ACC112 (cell line): ENCODE results near the gene TMEM89.

Source experiments
- H2AFZ ChIP-seq: fragments of 200-600 bp; sonication (generic); one replicate; pipeline ENCODE4 v1.6.0; 2017; ENCODE audit warnings: antibody characterized with exemption, low read length; ENCODE audit not compliant: unreplicated experiment
- H3K27ac ChIP-seq: fragments of 200-600 bp; sonication (generic); 2 replicates; pipeline ENCODE4 v1.5.1; 2014; ENCODE audit warnings: low read depth, mild to moderate bottlenecking, antibody characterized with exemption, low read length, moderate library complexity
- H3K27me3 ChIP-seq: fragments of 200-600 bp; sonication (generic); 2 replicates; pipeline ENCODE4 v1.6.1; 2014; ENCODE audit warnings: mild to moderate bottlenecking, antibody characterized with exemption, low read length, moderate library complexity, mixed read lengths; ENCODE audit not compliant: insufficient read depth
- H3K36me3 ChIP-seq: fragments of 200-600 bp; sonication (generic); 2 replicates; pipeline ENCODE4 v1.6.1; 2016; ENCODE audit warnings: mild to moderate bottlenecking, antibody characterized with exemption, low read length, moderate library complexity, mixed read lengths; ENCODE audit not compliant: insufficient read depth
- H3K4me1 ChIP-seq: fragments of 200-600 bp; sonication (generic); one replicate; pipeline ENCODE4 v1.6.1; 2016; ENCODE audit warnings: low read length, mixed read lengths; ENCODE audit not compliant: insufficient read depth, unreplicated experiment, control insufficient read depth
- H3K4me3 ChIP-seq: fragments of 200-600 bp; sonication (generic); 2 replicates; pipeline ENCODE4 v1.5.1; 2014; ENCODE audit warnings: mild to moderate bottlenecking, low read depth, low read length
- H3K79me2 ChIP-seq: fragments of 200-600 bp; sonication (generic); one replicate; pipeline ENCODE4 v1.6.0; 2016; ENCODE audit warnings: low read length; ENCODE audit not compliant: control insufficient read depth, unreplicated experiment, insufficient read depth

TMEM89 gene

GRCh38 chr3:48612309-48612708, 9.3 kb downstream of the TMEM89 start:
- Histone ChIP-seq H3K4me1 (peaks cover 23% of the 10 kb centered on the region), H3K79me2 (peaks cover 20% of the 10 kb centered on the region)

DNA sequence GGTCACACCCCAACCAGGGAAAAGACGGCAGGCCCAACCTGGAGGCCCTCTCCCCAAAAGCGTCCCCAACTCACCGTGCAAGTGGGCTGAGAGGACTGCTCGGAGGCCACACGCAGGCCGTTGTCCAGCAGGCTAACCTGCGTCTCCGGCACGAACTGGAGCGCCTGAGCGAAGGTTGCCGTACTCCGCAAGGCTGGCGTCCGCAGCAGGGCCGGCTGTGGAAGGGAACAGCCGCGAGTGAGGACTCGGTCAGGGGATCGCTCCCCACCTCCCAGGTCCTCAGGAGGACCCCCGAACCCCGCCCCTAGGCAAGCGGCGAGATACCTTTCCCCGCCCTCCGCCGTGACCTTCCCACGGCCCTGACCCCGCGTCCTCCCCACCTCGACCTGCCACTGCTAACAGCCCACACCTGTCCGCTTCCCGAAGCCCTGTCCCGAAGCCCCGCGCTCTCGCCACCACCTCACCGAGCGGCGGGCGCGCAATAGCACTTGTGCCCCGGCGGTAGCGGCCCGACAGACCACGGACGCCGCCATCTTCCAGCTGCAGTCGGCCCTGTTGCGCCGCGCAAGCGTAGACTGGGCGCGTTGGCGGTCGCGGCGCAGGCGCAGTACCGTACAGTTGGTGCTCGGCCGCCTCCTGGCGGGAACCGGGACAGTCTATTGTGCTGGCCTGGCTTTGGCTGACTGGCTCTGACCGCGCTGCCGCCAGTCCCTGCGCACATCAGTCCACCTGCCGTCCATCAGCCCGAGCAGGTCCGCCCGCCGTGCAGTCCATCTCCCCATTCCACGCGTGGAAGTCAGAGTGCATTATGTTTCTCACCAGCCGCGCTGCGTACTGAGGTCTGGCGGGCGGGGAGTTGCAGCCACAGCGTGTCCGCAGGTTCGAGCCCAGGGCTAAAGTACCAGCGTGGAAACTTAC, 12.2 kb downstream of the TMEM89 start, which contains the start of gene UQCRC1:
UQCRC1 (minus strand) TSS at position 559 of the 918 bp plus-strand sequence; CDS start at position 533, 26 bp downstream.
- H3K4me3 ChIP-seq = peak within 1 kb of the TSS; percentile 85
- peaks cover 22% of the 10 kb centered on the region for H3K79me2 ChIP-seq
- peaks cover 9% of the 10 kb centered on the region; the same call in 1 of the 2 replicates for H3K36me3 ChIP-seq
- H2AFZ ChIP-seq = peak within 1 kb of the TSS; percentile 16
- no peaks in the 10 kb centered on the region for H3K27me3 ChIP-seq
- peaks cover 17% of the 10 kb centered on the region for H3K4me1 ChIP-seq
- H3K27ac ChIP-seq = peak within 1 kb of the TSS; percentile 1; the same call in 1 of the 2 replicates

More at GRCh38 chr3:48612309-48612708, 9.3 kb downstream of the TMEM89 start:
- no peak overlapping the region for H2AFZ ChIP-seq
- H3K27ac ChIP-seq = no peak overlapping the region
- no peak overlapping the region for H3K4me3 ChIP-seq
- H3K36me3 ChIP-seq = 0 out of 2 replicates have a peak, but pooled peaks cover 4% of the 10 kb centered on the region
- H3K27me3 ChIP-seq = no peaks in the 10 kb centered on the region

DNA sequence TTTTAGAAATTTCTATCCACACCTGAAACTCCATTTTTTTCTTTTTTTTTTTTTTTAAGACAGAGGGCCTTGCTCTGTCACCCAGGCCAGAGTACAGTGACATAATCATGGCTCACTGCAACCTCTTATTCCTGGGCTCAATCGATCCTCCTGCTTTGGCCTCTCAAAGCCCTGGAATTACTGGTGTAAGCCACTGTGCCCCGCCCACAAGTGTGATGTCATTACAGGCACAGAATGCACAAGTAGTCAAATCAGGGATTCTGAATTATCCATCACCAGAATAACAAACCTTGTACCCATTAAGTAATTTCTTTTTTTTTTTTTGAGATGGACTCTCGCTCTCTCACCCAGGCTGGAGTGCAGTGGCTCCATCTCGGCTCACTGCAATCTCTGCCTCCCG, 14.1 kb downstream of the TMEM89 start:
- Histone ChIP-seq H3K4me1 (peaks cover 10% of the 10 kb centered on the region), H3K36me3 (peaks cover 23% of the 10 kb centered on the region; the same call in 1 of the 2 replicates), H2AFZ (no peak overlapping the region), H3K4me3 (no peak overlapping the region), H3K79me2 (peaks cover 22% of the 10 kb centered on the region), H3K27ac (no peak overlapping the region), H3K27me3 (no peaks in the 10 kb centered on the region)

- H3K36me3 ChIP-seq = peaks cover 28% of the 10 kb centered on the region; the same call in 1 of the 2 replicates
- no peak overlapping the region for H2AFZ ChIP-seq
- H3K79me2 ChIP-seq = no peaks in the 10 kb centered on the region
- no peaks in the 10 kb centered on the region for H3K27me3 ChIP-seq
- H3K27ac ChIP-seq = no peak overlapping the region
- peaks cover 26% of the 10 kb centered on the region for H3K4me1 ChIP-seq
- no peak overlapping the region for H3K4me3 ChIP-seq
Measured at GRCh38 chr3:48601622-48601994, 20.0 kb downstream of the TMEM89 start.

DNA sequence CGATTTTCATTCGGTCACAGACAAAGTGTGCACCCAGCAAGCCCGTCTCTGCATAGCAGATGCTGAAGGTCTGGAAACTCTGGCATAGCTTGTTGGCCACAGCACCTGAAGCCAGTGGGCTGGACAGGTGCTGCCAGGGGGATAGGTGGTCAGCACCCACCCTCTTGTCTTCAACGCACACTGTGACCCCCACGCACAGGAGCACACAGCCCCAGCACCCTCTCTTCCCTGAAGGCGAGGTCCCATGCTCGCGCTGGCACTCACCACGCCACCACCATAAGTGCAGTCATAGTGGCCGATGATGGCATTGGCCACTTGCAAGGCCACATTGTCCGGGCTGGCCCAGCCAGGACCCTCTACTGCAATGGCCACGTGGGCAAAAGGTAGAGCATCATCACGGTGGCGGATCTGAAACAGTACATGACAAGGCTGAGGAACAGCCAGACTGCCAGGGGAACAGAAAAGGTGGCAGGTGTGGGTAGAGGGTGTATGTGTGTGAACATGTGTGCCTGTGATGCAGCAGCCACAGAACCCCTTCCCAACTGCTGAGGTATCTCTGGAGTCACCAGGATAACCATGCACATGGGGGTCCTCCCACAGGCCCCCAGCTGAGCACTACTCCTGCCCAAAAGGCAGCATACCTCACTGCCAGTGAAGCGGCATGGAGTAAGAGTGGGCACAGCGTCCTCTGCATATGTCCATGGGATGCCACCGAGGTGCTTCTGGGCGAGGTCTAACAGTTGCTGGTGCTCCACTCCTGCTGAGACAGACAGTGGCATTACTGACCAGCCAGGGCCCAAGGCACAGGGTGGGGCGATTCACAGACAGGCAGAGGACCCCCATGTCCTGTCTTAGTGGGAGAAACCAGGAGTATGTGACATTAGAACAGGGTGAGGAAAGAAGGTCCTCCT, 20.6 kb downstream of the TMEM89 start:
- Histone ChIP-seq H3K27me3 (no peaks in the 10 kb centered on the region), H3K4me3 (no peak overlapping the region), H3K27ac (no peak overlapping the region), H3K4me1 (peaks cover 33% of the 10 kb centered on the region), H3K79me2 (no peaks in the 10 kb centered on the region), H3K36me3 (peaks cover 28% of the 10 kb centered on the region; the same call in 1 of the 2 replicates), H2AFZ (no peak overlapping the region)

GRCh38 chr3:48599509-48600285, 21.9 kb downstream of the TMEM89 start:
- Histone ChIP-seq H3K27me3 (no peaks in the 10 kb centered on the region), H3K4me1 (peaks cover 41% of the 10 kb centered on the region), H3K27ac (peak overlapping the region; percentile 85), H3K36me3 (peaks cover 21% of the 10 kb centered on the region; the same call in 1 of the 2 replicates), H3K4me3 (no peak overlapping the region), H2AFZ (no peak overlapping the region), H3K79me2 (peaks cover 1% of the 10 kb centered on the region)

- Histone ChIP-seq H3K4me1 (peaks cover 47% of the 10 kb centered on the region), H3K79me2 (peaks cover 7% of the 10 kb centered on the region), H3K27ac (peak overlapping the region; percentile 85), H3K36me3 (peaks cover 17% of the 10 kb centered on the region; the same call in 1 of the 2 replicates), H2AFZ (no peak overlapping the region), H3K27me3 (no peaks in the 10 kb centered on the region), H3K4me3 (no peak overlapping the region)
Measured at GRCh38 chr3:48599077-48599501, 22.5 kb downstream of the TMEM89 start.

DNA sequence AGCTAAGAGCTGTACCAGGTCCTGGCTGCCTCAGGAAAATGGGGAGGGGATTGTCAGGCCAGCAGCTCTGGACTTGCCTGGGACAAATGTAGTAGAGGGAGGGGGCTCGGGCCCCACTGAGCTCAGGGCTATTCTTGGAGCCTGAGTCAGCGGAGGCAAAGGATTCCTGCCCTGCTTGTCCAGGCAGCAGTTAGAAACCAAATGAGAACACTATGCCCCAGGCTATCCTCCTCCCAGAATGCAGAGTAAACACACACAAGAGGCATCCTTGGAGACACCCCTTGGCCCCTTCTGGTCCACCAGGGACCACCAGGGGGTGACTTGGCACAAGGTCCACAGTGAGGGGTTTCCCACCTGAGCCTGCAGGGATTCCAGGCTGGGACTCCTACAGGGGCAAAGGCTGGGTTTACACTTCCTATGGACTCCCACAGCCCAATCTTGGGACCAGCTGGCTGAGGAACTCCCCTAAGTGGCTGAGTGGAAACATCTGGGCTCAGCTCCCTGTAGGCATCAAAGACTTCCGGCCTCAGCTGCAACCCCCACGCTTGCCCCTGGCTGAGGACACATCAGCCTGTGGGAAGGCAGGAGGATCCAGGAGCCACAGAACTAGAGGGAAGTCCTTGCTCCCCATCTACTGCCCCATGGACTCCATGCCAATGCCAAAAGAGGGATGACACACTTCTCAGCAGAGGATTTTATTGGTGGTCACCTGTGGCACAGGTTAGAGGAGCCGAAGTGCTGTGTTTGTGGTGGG, 23.1 kb downstream of the TMEM89 start:
- Histone ChIP-seq H3K4me3 (no peak overlapping the region), H3K79me2 (peaks cover 13% of the 10 kb centered on the region), H2AFZ (no peak overlapping the region), H3K27me3 (no peaks in the 10 kb centered on the region), H3K27ac (peak overlapping the region; percentile 85), H3K36me3 (peaks cover 11% of the 10 kb centered on the region; the same call in 1 of the 2 replicates), H3K4me1 (peaks cover 51% of the 10 kb centered on the region)

GRCh38 chr3:48597408-48597800, 24.2 kb downstream of the TMEM89 start:
- Histone ChIP-seq H3K27me3 (no peaks in the 10 kb centered on the region), H3K4me3 (no peak overlapping the region), H3K79me2 (peaks cover 15% of the 10 kb centered on the region), H3K4me1 (peaks cover 51% of the 10 kb centered on the region), H3K36me3 (peaks cover 5% of the 10 kb centered on the region; the same call in 1 of the 2 replicates), H2AFZ (no peak overlapping the region), H3K27ac (peak overlapping the region; percentile 85)
